Neural cell (in vitro differentiated cells): ENCODE measurements around the gene STK10. TPM values are rescaled to one million over a fixed set of nuclear protein-coding genes. Genes with fewer than 3 reads are reported as not detected.

ENCODE experiments used
- H2AFZ ChIP-seq: fragments of 200-600, 300-800 bp; sonication (generic), shearing (Covaris generic); 2 replicates; pipeline ENCODE4 v1.6.0; 2014; ENCODE audit warnings: low read depth, mild to moderate bottlenecking, antibody characterized with exemption, low read length, moderate library complexity
- H3F3A ChIP-seq: fragments of 200-600 bp; shearing (Covaris generic); 2 replicates; pipeline ENCODE4 v1.6.1; 2016; ENCODE audit warnings: mild to moderate bottlenecking, moderate library complexity, mixed read lengths, antibody characterized with exemption, low read length; ENCODE audit not compliant: insufficient read depth, poor library complexity, severe bottlenecking
- H3K27ac ChIP-seq: fragments of 200-600, 300-800 bp; sonication (generic), shearing (Covaris generic); 2 replicates; pipeline ENCODE4 v1.5.1; 2014; ENCODE audit warnings: mild to moderate bottlenecking, low read length, moderate library complexity
- H3K27me3 ChIP-seq: fragments of 300-800, 200-600 bp; sonication (generic), shearing (Covaris generic); 2 replicates; pipeline ENCODE4 v1.6.0; 2014; ENCODE audit warnings: mild to moderate bottlenecking, low read depth, low read length, moderate library complexity; ENCODE audit not compliant: insufficient read depth
- H3K36me3 ChIP-seq: fragments of 300-800, 200-600 bp; sonication (generic), shearing (Covaris generic); 2 replicates; pipeline ENCODE4 v1.5.1; 2014; ENCODE audit warnings: mild to moderate bottlenecking, antibody characterized with exemption, low read length, moderate library complexity; ENCODE audit not compliant: insufficient read depth
- H3K4me2 ChIP-seq: fragments of 300-800, 200-600 bp; sonication (generic), shearing (Covaris generic); 2 replicates; pipeline ENCODE4 v1.6.0; 2014; ENCODE audit warnings: mild to moderate bottlenecking, low read length
- H3K4me3 ChIP-seq: fragments of 300-800, 200-600 bp; sonication (generic), shearing (Covaris generic); 2 replicates; pipeline ENCODE4 v1.5.1; 2014; ENCODE audit warnings: mild to moderate bottlenecking, low read length, moderate library complexity
- H3K79me2 ChIP-seq: fragments of 200-600 bp; shearing (Covaris generic); replicated peaks from 2 replicates; pipeline ENCODE4 v1.6.0; 2014; ENCODE audit warnings: mild to moderate bottlenecking, low read length, moderate library complexity; ENCODE audit not compliant: insufficient read depth
- H3K9ac ChIP-seq: fragments of 300-800, 200-600 bp; sonication (generic), shearing (Covaris generic); 2 replicates; pipeline ENCODE4 v1.6.1; 2016; ENCODE audit warnings: mild to moderate bottlenecking, low read length, mixed read lengths
- H3K9me2 ChIP-seq: fragments of 200-600 bp; shearing (Covaris generic); 2 replicates; pipeline ENCODE4 v1.6.1; 2016; ENCODE audit warnings: mild to moderate bottlenecking, low read length, mixed read lengths; ENCODE audit not compliant: insufficient read depth
- H3K9me3 ChIP-seq: fragments of 200-600, 300-800 bp; sonication (generic), shearing (Covaris generic); 2 replicates; pipeline ENCODE4 v1.6.1; 2016; ENCODE audit warnings: mild to moderate bottlenecking, mixed run types, low read length, moderate library complexity, mixed read lengths
- H4K20me1 ChIP-seq: fragments of 200-600 bp; shearing (Covaris generic); 2 replicates; pipeline ENCODE4 v1.6.1; 2016; ENCODE audit warnings: mild to moderate bottlenecking, mixed run types; ENCODE audit not compliant: insufficient read depth
- CTCF ChIP-seq: fragments of 450-650 bp; IDR thresholded peaks from 2 replicates; pipeline ENCODE4 v1.5.1; 2014; ENCODE audit warnings: antibody characterized with exemption, mild to moderate bottlenecking, moderate library complexity; ENCODE audit not compliant: poor library complexity, severe bottlenecking
- EP300 ChIP-seq: fragments of 450-650 bp; conservative IDR thresholded peaks from 2 replicates; pipeline ENCODE4 v1.6.1; 2014; ENCODE audit warnings: antibody characterized with exemption, mild to moderate bottlenecking, moderate library complexity; ENCODE audit not compliant: poor library complexity, severe bottlenecking
- EZH2 ChIP-seq: fragments of 200-600, 300-800 bp; shearing (Covaris generic), sonication (generic); IDR thresholded peaks from 2 replicates; pipeline ENCODE4 v1.6.1; 2014; ENCODE audit warnings: antibody characterized with exemption, low read length, borderline replicate concordance, mild to moderate bottlenecking; ENCODE audit not compliant: insufficient read depth, poor library complexity, severe bottlenecking
- MXI1 ChIP-seq: fragments of 450-650 bp; conservative IDR thresholded peaks from 2 replicates; pipeline ENCODE4 v1.6.1; 2014; ENCODE audit warnings: antibody characterized with exemption, mild to moderate bottlenecking; ENCODE audit not compliant: poor library complexity, severe bottlenecking
- POLR2AphosphoS5 ChIP-seq: IDR thresholded peaks from 2 replicates; pipeline ENCODE4 v1.6.1; 2012
- RAD21 ChIP-seq: fragments of 450-650 bp; conservative IDR thresholded peaks from 2 replicates; pipeline ENCODE4 v1.6.1; 2014; ENCODE audit warnings: antibody characterized with exemption, mild to moderate bottlenecking, moderate library complexity
- REST ChIP-seq: IDR thresholded peaks from 2 replicates; pipeline ENCODE4 v1.6.1; 2012; ENCODE audit warnings: borderline replicate concordance
- SMC3 ChIP-seq: fragments of 450-650 bp; conservative IDR thresholded peaks from 2 replicates; pipeline ENCODE4 v1.6.1; 2014; ENCODE audit warnings: antibody characterized with exemption, mild to moderate bottlenecking, moderate library complexity; ENCODE audit not compliant: poor library complexity
- TAF1 ChIP-seq: IDR thresholded peaks from 2 replicates; pipeline ENCODE4 v1.6.1; 2012; ENCODE audit warnings: low read depth
- polyA plus RNA-seq: library from polyadenylated mRNA; depleted of rRNA; stranded (reverse); fragments of >200 nt; gene quantifications from 2 replicates; pipeline ENCODE4 v1.2.3, GENCODE V29; 2014

The STK10 gene
- polyA plus RNA-seq, 1 donor from 2014 or later, result 8.2 TPM

GRCh38 chr5:172117977-172118701 is 69.9 kb downstream of the STK10 start:
- Histone ChIP-seq H3K27me3 (no peaks in the 10 kb centered on the region), H3F3A (no peaks in the 10 kb centered on the region), H3K9ac (no peak overlapping the region), H3K9me3 (no peaks in the 10 kb centered on the region), H3K79me2 (no peaks in the 10 kb centered on the region), H4K20me1 (no peaks in the 10 kb centered on the region), H3K9me2 (no peaks in the 10 kb centered on the region), H3K4me3 (no peak overlapping the region), H2AFZ (no peak overlapping the region), H3K36me3 (no peaks in the 10 kb centered on the region), H3K4me2 (no peak overlapping the region), H3K27ac (no peak overlapping the region)
- no peak for TF ChIP-seq RAD21
- no peak for TF ChIP-seq EP300
- no peak for TF ChIP-seq REST
- no peak for TF ChIP-seq MXI1
- no peak for TF ChIP-seq CTCF
- TF ChIP-seq TAF1, result no peak
- no peak for TF ChIP-seq EZH2
- no peak for TF ChIP-seq POLR2AphosphoS5
- no peak for TF ChIP-seq SMC3

- H3K4me3 ChIP-seq, result no peak overlapping the region
- H3F3A ChIP-seq, result no peaks in the 10 kb centered on the region
- no peaks in the 10 kb centered on the region for H3K36me3 ChIP-seq
- no peak for TF ChIP-seq CTCF
- TF ChIP-seq EZH2, result no peak
- TF ChIP-seq SMC3, result no peak
- no peak for TF ChIP-seq POLR2AphosphoS5
- no peak for TF ChIP-seq REST
- no peak for TF ChIP-seq EP300
- TF ChIP-seq RAD21, result no peak
- no peak for TF ChIP-seq MXI1
- no peak for TF ChIP-seq TAF1
- no peaks in the 10 kb centered on the region for H4K20me1 ChIP-seq
- H3K9me2 ChIP-seq, result no peaks in the 10 kb centered on the region
- no peak overlapping the region for H2AFZ ChIP-seq
- no peaks in the 10 kb centered on the region for H3K27me3 ChIP-seq
- H3K9ac ChIP-seq, result no peak overlapping the region
- no peaks in the 10 kb centered on the region for H3K79me2 ChIP-seq
- no peak overlapping the region for H3K27ac ChIP-seq
- no peaks in the 10 kb centered on the region for H3K9me3 ChIP-seq
- H3K4me2 ChIP-seq, result no peak overlapping the region
Observed at GRCh38 chr5:172115541-172115982, 72.5 kb downstream of the STK10 start.
